ENCODE measurements around the gene BCAS3.

DNA sequence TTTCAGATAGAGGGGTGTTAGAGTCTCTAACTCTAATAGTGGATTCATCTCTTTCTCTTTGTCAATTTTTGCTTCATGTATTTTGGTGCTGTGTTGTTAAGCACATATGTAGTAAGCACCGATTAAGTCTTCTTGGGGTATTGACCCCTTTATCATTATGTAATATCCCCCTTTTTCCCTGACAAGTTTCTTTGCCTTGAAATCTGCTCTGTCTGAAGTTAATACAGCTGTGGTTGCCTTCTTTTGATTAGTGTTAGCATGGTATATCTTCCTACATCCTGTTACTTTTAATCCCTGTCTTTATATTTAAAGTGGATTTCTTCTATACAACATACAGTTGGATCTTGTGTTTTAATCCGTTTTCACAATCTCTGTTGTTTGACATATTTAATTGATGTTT lies 60.6 kb downstream of the BCAS3 start:
- TF ChIP-seq, protein P1, sequence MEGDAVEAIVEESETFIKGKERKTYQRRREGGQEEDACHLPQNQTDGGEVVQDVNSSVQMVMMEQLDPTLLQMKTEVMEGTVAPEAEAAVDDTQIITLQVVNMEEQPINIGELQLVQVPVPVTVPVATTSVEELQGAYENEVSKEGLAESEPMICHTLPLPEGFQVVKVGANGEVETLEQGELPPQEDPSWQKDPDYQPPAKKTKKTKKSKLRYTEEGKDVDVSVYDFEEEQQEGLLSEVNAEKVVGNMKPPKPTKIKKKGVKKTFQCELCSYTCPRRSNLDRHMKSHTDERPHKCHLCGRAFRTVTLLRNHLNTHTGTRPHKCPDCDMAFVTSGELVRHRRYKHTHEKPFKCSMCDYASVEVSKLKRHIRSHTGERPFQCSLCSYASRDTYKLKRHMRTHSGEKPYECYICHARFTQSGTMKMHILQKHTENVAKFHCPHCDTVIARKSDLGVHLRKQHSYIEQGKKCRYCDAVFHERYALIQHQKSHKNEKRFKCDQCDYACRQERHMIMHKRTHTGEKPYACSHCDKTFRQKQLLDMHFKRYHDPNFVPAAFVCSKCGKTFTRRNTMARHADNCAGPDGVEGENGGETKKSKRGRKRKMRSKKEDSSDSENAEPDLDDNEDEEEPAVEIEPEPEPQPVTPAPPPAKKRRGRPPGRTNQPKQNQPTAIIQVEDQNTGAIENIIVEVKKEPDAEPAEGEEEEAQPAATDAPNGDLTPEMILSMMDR (IDR thresholded peaks at IDR 0.05 in 4 of 5, conservative IDR thresholded peaks at IDR 0.05 in 1 of 5) = no peak
- no peak for TF ChIP-seq POLR2A (IDR thresholded peaks at IDR 0.05)
